ENCODE measurements around the gene AQP7. TPM values are rescaled to one million over a fixed set of nuclear protein-coding genes. Genes with fewer than 3 reads are reported as not detected.
"Not testable (repeated sequence)": the region's sequence is repeated elsewhere in the genome, so short reads cannot be mapped to it uniquely, and the experiment has no call there.

The AQP7 gene
- total and polyA plus RNA-seq, 2 donors, result 1.9 to 8.7 TPM

- 95% methylated on average over 6 of the region's 6 CpGs for WGBS
- not testable (repeated sequence) for H3K4me3 ChIP-seq (ENCODE audit: low read depth, low read length); H3K36me3 ChIP-seq (ENCODE audit: insufficient read depth); H3K4me1 ChIP-seq (ENCODE audit: insufficient read depth); H3K27ac ChIP-seq (ENCODE audit: low read depth); DNase-seq (ENCODE audit: extremely low spot score)
These were observed 22.1 kb upstream of the AQP7 start for GRCh38 chr9:33424492-33424891.

DNA sequence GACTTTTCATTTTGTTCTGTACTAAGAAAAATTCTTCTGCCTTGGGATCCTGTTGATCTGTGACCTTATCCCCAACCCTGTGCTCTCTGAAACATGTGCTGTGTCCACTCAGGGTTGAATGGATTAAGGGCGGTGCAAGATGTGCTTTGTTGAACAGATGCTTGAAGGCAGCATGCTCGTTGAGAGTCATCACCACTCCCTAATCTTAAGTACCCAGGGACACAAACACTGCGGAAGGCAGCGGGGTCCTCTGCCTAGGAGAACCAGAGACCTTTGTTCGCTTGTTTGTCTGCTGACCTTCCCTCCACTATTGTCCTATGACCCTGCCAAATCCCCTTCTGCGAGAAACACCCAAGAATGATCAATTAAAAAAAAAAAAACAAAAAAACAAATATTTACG, 21.7 kb upstream of the AQP7 start:
- not testable (repeated sequence) for H3K36me3 ChIP-seq (ENCODE audit: insufficient read depth); DNase-seq (ENCODE audit: extremely low spot score); H3K27ac ChIP-seq (ENCODE audit: low read depth); H3K4me1 ChIP-seq (ENCODE audit: insufficient read depth); H3K4me3 ChIP-seq (ENCODE audit: low read depth, low read length)
- WGBS, result 82% methylated on average over 7 of the region's 7 CpGs

GRCh38 chr9:33419708-33420303, 17.4 kb upstream of the AQP7 start:
- Histone ChIP-seq H3K27ac (ENCODE audit: low read depth) (no peak overlapping the region), H3K4me3 (ENCODE audit: low read depth, low read length) (no peak overlapping the region), H3K36me3 (ENCODE audit: insufficient read depth) (no peaks in the 10 kb centered on the region), H3K4me1 (ENCODE audit: insufficient read depth) (no peaks in the 10 kb centered on the region)
- 77% methylated on average over 10 of the region's 10 CpGs for WGBS
- no peak for DNase-seq (ENCODE audit: extremely low spot score)

DNA sequence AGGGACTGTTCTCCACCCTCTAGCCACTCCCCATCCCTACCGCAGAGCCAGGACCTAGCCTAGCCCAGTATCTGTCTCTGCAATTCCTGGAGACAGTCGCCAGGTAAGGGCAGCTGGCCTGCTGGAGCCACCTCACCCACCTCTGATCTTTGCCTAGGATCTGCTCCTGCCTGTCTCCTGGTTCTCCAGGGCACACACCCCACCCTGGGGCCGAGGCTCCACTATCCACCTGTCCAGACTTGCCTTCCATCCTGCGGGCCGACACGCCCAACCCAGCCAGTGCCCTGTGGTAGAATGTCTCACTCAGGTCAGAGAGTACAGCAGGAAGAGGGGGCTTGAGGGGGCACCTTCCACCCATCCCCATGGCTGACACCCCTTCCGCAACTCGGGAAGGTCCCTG, 15.7 kb upstream of the AQP7 start:
- Histone ChIP-seq H3K27ac (ENCODE audit: low read depth) (peak overlapping the region; percentile 39), H3K4me3 (ENCODE audit: low read depth, low read length) (no peak overlapping the region), H3K36me3 (ENCODE audit: insufficient read depth) (no peaks in the 10 kb centered on the region), H3K4me1 (ENCODE audit: insufficient read depth) (no peaks in the 10 kb centered on the region)
- DNase-seq (ENCODE audit: extremely low spot score), result peak; percentile 36
- whole genome bisulfite sequencing, result 88% methylated on average over 8 of the region's 8 CpGs

- WGBS, result 70% methylated on average over 5 of the region's 5 CpGs
- H3K27ac ChIP-seq (ENCODE audit: low read depth), result no peak overlapping the region
- no peaks in the 10 kb centered on the region for H3K4me1 ChIP-seq (ENCODE audit: insufficient read depth)
- H3K36me3 ChIP-seq (ENCODE audit: insufficient read depth), result no peaks in the 10 kb centered on the region
- DNase-seq (ENCODE audit: extremely low spot score), result no peak
- H3K4me3 ChIP-seq (ENCODE audit: low read depth, low read length), result no peak overlapping the region
These were observed 14.6 kb upstream of the AQP7 start for GRCh38 chr9:33416996-33417395.

DNA sequence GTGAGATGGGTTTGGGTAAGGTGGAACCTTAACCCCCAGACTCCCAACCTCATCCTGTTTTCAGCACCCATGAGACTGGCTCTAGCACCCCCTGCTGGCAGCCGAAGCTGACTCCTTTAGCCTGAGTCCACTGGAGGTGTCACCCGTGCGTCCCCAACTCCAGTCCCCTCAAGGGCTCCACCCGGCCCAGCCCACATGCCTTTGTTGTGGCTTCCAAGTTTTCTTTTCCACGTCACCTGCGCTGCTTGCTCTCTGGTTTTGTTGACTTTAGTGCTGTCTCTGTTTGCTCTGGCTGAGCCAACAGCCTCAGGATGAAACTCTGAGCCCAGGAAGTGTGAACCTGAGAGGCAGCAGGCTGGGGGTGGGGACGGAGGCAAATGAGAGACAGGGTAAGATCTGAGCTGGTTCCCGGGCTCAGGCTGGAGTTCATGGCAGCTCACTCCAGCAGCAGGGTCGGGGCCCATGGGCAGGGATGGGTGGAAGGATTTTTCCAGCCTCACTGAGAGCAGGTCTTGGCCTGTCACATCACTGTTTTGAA, 13.2 kb upstream of the AQP7 start:
- H3K4me3 ChIP-seq (ENCODE audit: low read depth, low read length), result no peak overlapping the region
- no peaks in the 10 kb centered on the region for H3K36me3 ChIP-seq (ENCODE audit: insufficient read depth)
- H3K4me1 ChIP-seq (ENCODE audit: insufficient read depth), result no peaks in the 10 kb centered on the region
- H3K27ac ChIP-seq (ENCODE audit: low read depth), result peak overlapping the region; percentile 11
- peak; percentile 61 for DNase-seq (ENCODE audit: extremely low spot score)
- 26% methylated on average over 9 of the region's 9 CpGs for WGBS

DNA sequence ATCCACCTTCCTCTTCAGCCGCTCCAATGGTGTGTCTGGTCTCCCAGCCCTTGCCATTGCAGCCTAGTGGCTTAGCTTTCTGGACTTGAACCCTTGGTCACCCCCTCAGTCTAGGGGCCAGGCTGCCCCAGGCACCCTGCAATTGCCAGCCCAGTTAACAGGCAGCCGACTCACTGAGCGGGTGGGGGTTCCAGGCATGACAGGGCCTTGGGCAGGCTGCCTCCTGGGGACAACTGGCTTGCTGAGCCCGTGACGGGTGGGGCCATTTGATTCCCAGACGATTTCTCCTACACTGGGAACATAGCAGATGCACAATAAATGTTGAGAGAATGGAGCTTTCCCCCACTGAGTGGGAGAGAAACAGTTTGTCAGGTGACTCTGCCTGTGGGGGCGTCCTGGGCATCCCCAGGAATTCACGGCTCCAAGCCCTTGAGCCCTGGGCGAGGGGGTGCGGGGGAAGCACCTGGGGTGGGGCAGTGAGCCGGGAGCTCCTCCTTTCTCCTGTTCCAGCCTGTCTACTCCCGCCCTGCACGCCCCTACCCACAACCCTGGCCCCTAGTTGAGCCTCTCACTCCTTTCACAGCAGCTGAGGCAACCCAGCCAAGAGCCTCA, 12.6 kb upstream of the AQP7 start:
- Histone ChIP-seq H3K27ac (ENCODE audit: low read depth) (peak overlapping the region; percentile 11), H3K36me3 (ENCODE audit: insufficient read depth) (no peaks in the 10 kb centered on the region), H3K4me3 (ENCODE audit: low read depth, low read length) (no peak overlapping the region), H3K4me1 (ENCODE audit: insufficient read depth) (no peaks in the 10 kb centered on the region)
- WGBS, result 68% methylated on average over 13 of the region's 13 CpGs
- no peak for DNase-seq (ENCODE audit: extremely low spot score)

DNA sequence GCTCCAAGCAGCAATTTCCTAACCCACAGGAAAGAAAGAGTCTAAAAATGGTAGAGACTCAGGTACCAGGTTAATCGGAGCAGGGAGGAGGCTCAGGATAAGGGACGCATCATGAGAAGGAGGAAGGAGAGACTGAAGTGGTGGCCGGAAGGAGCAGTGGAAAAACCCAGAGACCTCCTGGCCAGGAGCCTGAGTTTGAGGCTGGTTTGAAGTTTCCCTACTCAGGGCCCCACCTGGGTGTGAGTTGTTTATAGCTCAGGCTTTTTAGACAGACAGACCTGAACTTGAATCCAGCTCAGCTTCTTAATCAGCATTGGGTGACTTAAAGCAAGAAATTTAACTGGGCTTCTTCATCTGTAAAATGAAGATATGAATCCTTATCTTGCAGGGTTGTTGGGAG, 11.9 kb upstream of the AQP7 start:
- no peak overlapping the region for H3K27ac ChIP-seq (ENCODE audit: low read depth)
- H3K4me3 ChIP-seq (ENCODE audit: low read depth, low read length), result no peak overlapping the region
- DNase-seq (ENCODE audit: extremely low spot score), result no peak
- 57% methylated on average over 3 of the region's 3 CpGs for WGBS
- no peaks in the 10 kb centered on the region for H3K4me1 ChIP-seq (ENCODE audit: insufficient read depth)
- no peaks in the 10 kb centered on the region for H3K36me3 ChIP-seq (ENCODE audit: insufficient read depth)

- Histone ChIP-seq H3K27ac (ENCODE audit: low read depth) (no peak overlapping the region), H3K36me3 (ENCODE audit: insufficient read depth) (no peaks in the 10 kb centered on the region), H3K4me3 (ENCODE audit: low read depth, low read length) (no peak overlapping the region), H3K4me1 (ENCODE audit: insufficient read depth) (no peaks in the 10 kb centered on the region)
- no peak for DNase-seq (ENCODE audit: extremely low spot score)
- 77% methylated on average over 5 of the region's 5 CpGs for WGBS
These were observed 5.7 kb upstream of the AQP7 start for GRCh38 chr9:33408087-33408486.

DNA sequence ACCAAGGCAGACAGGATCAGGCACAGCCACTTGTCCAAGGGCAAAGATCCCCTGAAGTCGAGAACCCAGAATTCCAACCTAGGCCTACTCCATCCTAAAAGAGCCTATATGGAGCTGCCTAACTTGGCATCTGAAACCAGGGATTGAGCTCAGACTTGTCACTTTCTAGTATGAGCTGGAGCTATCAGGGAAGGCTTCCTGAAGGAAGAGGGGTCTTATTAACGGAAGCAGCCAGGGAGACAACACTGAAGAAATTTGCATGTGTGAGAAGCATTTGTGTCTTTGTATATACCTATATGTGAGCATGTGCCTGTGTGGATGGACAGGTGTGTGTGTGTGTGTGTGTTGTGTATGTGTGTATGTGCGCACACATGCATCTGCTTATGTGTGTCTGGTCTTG, 4.7 kb upstream of the AQP7 start:
- WGBS, result 97% methylated on average over 3 of the region's 3 CpGs
- Histone ChIP-seq H3K4me1 (ENCODE audit: insufficient read depth) (no peaks in the 10 kb centered on the region), H3K27ac (ENCODE audit: low read depth) (no peak overlapping the region), H3K36me3 (ENCODE audit: insufficient read depth) (no peaks in the 10 kb centered on the region), H3K4me3 (ENCODE audit: low read depth, low read length) (no peak overlapping the region)
- DNase-seq (ENCODE audit: extremely low spot score), result no peak

DNA sequence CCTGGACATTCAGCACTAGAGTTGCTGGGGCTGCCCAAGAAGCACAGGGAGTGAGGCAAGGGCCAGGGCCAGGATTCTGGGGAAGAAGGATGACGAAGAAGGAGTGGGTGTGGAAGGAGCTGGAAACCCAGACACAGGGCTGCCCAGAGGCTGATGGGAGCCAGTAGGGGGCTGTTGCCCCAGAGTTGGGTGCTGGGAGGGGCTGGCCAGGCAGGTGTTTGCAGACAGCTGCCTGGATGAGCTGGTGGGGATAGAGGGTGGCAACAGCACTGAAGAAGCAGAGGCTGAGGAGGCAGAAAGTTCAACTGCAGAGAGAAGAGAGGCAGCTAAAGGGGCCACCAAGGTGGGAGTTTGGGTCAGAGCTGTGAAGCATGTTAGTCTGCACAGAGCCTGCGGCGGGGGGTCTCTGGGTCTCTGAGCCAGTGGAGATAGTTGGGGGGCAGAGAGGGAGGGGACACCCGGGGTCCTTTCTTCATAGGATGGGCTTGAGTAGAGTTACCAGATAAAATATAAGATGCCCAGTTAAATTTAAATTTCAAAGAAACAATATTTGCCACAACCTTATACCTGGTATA, 2.5 kb upstream of the AQP7 start:
- no peaks in the 10 kb centered on the region for H3K36me3 ChIP-seq (ENCODE audit: insufficient read depth)
- no peak for DNase-seq (ENCODE audit: extremely low spot score)
- H3K4me1 ChIP-seq (ENCODE audit: insufficient read depth), result no peaks in the 10 kb centered on the region
- 89% methylated on average over 4 of the region's 4 CpGs for WGBS
- no peak overlapping the region for H3K4me3 ChIP-seq (ENCODE audit: low read depth, low read length)
- no peak overlapping the region for H3K27ac ChIP-seq (ENCODE audit: low read depth)

DNA sequence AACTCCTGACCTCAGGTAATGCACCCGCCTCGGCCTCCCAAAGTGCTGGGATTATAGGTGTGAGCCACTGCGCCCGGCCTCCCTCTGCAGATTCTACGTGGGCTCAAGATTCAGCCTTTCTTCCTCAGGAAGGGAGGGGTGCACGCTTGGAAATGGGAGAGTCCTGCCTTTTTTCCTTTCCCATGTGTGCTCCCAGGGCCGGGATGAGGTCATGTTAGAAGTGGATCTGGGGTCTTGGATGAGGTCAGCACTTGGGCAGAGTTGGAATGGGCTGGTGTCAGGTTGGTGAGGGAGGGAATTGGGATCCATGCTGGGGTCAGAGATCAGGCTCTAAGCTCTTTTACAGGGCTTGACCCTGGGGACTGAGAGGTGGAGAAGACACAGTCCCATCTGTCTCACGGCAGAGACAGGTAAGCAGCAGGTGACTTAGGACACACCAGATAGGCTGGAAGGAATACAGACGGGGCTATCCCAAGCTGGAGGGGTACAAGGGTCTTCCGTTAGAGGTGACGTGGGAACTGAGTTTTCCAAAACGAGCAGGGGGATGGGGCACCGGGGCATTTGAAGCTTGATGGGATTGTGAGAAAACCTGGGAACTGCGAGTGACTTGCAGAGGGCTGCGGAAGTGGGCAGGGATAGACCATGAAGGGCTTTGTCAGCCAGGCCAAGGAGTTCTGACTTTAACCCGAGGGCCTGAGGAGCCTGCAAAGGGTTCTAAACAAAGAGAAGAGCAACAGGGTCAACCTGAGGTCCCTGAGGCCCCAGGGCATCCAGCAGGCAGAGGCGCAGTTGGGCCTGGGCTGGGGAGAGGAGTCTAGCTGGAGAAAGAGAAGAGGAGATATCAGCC, 1.8 kb upstream of the AQP7 start:
- H3K4me1 ChIP-seq (ENCODE audit: insufficient read depth), result no peaks in the 10 kb centered on the region
- no peak overlapping the region for H3K4me3 ChIP-seq (ENCODE audit: low read depth, low read length)
- no peaks in the 10 kb centered on the region for H3K36me3 ChIP-seq (ENCODE audit: insufficient read depth)
- 82% methylated on average over 17 of the region's 17 CpGs for WGBS
- no peak for DNase-seq (ENCODE audit: extremely low spot score)
- no peak overlapping the region for H3K27ac ChIP-seq (ENCODE audit: low read depth)

DNA sequence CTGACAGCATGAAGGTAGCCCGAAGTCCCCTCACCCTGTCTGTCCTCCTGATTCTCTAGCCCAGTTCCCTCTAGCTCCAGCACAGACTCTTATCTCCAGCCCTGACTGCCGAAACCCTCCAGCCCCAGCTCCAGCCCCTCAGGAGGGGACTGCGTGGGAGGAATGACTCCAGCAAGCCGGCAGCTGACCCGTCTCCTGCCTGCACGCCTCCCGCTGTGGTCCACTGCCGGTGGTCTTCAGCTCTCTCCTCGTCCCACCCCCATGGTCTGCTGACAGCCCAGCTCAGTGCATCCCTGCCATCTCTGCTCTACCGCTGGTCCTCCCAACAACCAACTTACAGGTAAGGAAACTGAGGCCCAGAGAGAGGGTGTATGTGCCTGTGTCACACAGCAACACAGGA, 559 bp downstream of the AQP7 start:
- not testable (repeated sequence) for H3K36me3 ChIP-seq (ENCODE audit: insufficient read depth); DNase-seq (ENCODE audit: extremely low spot score); H3K4me3 ChIP-seq (ENCODE audit: low read depth, low read length); H3K4me1 ChIP-seq (ENCODE audit: insufficient read depth); H3K27ac ChIP-seq (ENCODE audit: low read depth)
- 57% methylated on average over 9 of the region's 10 CpGs for WGBS

Measured in urinary bladder (tissue), 4 donors.